NCI-H2227 (cell line): ENCODE measurements around the gene CCDC187.
A peak's percentile ranks its signal among the peaks of the same experiment; 100 is the strongest.

Experiments used
- DNase-seq: peaks from one replicate; lab custom pipeline; 2025; ENCODE audit not compliant: unreplicated experiment; lab: John Stamatoyannopoulos, UW

CCDC187 gene

GRCh38 chr9:136339958-136340310 lies 36.0 kb upstream of the CCDC187 start:
- no peak for DNase-seq

DNA sequence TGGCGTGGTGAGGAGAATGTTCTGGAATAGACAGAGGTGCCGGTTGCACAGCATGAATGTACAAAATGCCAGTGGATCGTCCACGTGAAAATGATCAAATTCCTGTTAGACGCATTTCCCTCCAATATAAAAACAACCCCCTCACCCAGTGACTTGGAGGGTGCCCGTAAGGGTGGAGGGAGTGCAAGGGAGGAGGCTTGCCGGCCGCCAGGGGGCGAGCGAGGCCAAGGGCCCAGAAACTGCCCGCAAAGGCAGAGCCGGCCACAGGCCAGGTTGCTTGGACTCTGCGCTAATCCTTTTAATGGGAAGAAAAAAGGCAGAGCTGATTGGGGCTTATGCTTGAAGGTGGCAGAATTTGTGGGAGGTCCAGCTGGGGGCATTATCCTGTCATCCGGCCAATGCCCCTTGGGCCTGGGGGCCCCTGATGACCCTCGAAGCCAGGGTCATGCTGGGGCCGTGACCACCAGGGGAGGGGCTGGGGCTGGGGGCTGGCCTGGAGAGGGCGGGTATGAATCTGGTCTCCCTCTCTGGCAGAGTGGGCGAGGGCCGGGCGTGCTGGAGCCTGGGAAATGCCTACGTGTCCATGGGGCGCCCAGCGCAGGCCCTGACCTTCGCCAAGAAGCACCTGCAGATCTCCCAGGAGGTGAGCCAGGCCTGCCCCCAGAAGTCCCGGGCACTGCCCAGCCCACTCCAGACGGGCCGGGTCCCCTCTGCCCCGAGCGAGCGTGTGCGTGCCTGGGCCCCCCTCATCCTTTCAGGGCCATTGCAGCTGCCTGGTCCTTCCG lies 35.5 kb upstream of the CCDC187 start:
- no peak for DNase-seq

GRCh38 chr9:136338511-136338910 lies 34.6 kb upstream of the CCDC187 start:
- no peak for DNase-seq

DNA sequence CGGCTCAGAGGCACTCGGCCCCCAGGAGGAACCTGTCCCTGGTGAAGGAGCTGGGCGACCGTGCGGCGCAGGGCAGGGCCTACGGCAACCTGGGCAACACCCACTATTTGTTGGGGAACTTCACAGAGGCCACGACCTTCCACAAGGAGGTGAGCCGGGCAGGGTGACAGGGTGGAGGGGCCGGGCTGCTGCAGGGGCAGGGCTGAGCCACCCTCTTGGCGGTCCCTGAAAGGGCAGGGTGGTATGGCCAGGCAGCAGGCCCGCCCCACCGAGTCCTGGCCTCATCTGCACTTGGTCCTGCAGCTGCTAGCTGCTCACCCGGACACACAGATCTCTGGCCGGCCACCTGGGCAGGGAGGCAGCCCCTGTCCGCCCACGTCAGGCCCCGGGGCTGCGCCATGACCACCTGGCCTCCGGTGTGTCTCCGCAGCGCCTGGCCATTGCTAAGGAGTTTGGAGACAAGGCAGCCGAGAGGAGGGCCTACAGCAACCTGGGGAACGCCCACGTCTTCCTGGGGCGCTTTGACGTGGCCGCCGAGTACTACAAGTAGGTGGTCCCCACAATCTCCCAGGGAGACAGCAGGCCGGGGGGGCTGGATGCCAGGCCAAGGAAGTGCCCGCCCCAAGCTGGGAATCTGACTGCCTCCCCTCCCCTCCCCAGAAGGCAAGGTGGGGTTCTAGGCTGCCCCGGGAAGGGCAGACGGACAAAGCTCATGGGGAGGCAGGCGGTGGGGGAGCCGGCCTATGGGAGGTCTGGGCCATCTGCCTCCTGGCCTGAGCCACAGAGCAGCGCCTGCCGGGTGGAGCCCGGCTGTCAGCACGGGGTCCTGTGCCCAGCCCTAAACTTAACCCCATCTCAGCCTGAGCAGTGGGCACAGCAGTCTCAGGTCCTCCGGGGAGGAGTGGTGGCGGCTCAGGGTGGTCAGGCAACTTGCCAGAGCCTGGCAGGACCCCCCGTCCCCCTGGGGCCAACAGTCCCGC lies 33.8 kb upstream of the CCDC187 start:
- DNase-seq: no peak

DNA sequence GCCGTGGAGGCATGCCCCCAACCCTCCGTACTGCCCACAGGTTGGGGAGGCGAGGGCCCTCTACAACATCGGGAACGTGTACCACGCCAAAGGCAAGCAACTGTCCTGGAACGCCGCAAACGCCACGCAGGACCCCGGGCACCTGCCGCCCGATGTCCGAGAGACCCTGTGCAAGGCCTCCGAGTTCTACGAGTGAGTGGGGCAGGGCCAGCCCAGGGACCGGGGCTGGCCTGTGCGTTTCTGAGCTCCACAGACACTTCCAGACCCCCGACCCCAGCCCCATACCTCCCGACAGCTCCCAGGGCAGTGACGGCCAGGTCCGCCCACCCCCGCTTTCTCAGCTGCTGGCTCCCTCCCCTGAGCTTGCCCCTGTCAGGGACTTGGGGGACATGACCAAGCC lies 33.0 kb upstream of the CCDC187 start:
- DNase-seq: no peak

- no peak for DNase-seq
Measured at GRCh38 chr9:136336156-136336870, 32.4 kb upstream of the CCDC187 start.

DNA sequence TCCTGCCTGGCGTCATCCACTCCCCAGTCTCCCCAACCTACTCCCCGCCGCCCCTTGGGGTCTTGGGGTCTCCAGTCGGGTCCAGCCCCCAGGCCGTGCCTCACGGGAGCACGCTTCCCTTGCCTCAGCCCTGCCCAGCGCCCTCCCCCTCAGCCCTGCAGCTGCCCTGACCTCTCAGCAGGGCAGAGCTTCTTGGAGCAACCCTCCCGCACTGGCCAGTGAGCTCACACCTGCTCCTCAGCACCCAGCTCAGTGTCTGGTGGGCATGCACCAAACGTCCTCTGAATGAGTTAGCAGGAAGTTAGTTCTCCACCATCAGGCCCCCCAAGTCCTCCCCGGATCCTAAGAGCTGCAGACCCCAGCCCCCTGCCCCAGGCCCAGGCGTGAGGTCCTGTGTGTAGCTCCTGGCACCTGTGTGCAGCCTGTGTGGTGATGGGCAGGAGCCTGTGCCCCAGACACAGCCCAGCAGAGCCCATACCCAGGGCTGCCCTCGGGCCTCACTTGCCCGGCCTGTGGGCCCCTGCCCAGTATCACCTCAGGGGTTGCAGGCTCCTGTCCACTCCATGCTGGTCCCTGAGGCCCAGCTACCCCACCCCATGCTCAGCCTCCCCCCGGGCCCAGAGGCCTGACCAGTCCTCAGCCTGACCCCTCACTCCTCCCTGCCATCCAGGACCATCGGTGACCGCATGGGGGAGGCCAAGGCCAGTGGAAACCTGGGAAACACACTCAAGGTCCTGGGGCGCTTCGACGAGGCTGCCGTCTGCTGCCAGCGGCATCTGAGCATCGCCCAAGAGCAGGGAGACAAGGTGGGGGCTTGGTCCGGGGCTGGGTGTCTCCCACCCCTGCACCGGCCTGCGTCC lies 31.6 kb upstream of the CCDC187 start:
- no peak for DNase-seq

- DNase-seq: no peak
Measured at GRCh38 chr9:136334541-136334940, 30.6 kb upstream of the CCDC187 start.

DNA sequence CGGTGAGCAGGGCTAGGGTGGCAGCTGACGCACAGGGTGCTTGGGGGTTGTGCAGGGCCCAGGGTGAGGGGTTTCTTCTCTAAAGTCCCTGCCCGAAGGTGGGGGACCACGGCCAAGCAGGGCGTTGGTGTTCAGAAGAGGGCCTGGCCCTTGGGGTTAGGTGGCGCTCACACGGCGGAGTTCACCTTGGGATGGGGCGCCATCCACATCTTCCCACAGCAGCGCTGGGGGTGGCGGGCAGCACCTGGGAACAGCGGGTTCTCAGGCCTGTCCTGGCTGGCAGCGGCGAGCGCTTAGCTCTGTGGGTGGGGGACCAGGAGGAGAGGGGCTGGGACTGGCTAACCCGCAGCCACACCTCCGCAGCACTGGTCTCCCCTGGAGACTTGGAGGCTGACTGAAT lies 29.6 kb upstream of the CCDC187 start:
- no peak for DNase-seq

DNA sequence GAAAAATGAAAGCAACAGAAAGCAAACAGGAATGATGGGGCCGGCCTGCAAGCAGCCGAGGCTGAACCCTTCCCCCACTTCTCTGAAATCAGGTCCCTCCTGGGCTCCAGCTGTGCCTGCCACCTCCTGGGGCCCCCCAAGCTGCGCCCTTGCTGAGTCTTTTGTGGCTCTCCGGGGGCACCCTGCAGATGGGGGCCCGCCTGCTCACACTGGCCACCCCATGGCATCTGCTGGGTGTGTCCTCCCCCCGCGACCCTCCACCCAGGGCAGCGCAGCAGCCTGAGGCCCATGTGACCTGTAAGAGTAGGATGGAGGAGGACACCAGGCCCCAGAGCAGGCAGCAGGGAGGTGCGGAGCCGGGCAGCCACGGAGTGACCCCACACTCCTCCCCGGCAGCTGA lies 29.2 kb upstream of the CCDC187 start:
- no peak for DNase-seq

- no peak for DNase-seq
Measured at GRCh38 chr9:136332482-136332983, 28.6 kb upstream of the CCDC187 start.

GRCh38 chr9:136331556-136332481 lies 27.9 kb upstream of the CCDC187 start:
- no peak for DNase-seq

- DNase-seq: no peak
Measured at GRCh38 chr9:136331030-136331429, 27.1 kb upstream of the CCDC187 start.

GRCh38 chr9:136330406-136330990 lies 26.6 kb upstream of the CCDC187 start:
- no peak for DNase-seq

GRCh38 chr9:136329636-136330405 lies 25.9 kb upstream of the CCDC187 start:
- no peak for DNase-seq

GRCh38 chr9:136329211-136329627 lies 25.3 kb upstream of the CCDC187 start:
- no peak for DNase-seq

DNA sequence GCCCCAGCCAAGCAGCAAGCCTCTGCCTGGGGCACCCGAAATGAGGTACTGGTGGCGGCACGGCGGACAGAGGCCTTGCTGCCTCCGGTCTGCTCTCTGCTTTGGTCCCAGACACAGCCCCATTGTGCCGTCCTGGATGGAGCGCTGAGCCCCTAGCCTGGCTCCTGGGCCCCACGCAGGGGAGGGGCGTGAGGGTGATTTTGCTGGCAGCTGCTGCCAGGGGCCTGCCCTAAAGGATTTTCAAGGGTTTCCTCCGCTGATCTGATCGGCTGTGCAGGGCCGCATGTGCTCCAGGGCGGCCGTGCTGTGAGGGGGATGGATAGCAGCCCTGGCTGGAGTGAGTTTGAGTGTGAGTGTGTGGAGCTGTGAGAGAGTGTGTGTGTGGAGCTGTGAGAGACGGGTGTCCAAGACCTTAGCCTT lies 24.7 kb upstream of the CCDC187 start:
- DNase-seq: peak; percentile 67

DNA sequence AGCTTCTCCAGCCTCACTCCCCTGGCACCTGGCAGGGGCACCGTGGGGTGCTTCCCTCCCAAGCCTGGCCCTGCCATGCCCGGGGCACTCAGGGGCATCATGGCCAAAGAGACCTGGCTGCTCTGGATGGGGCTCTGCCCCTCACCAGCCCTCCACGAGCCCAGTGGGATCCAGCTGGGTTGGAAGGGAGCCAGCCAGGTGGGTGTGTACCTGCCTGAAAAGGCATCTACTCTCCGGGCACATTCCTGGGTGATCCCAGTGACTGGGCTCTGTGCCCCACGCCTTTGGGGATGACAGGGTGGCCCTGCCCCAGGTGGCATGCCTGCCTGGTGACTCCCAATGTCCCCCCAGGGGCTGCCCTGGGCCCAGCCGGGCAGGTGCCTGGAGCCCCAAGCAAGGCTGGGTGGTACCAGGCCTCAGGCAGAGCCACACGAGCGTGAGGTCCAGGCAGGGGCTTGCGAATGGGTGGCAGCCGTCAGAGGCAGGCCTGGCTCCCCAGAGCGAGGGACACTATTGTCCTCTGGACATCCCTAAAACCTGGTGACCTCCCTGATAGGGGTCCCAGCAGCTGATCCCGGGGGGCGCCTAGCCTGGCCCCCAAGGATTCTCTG lies 24.2 kb upstream of the CCDC187 start:
- DNase-seq: peak; percentile 25
